ENCODE measurements around the gene GALE. TPM values are rescaled to one million over a fixed set of nuclear protein-coding genes. Genes with fewer than 3 reads are reported as not detected.

The GALE gene
- total and polyA plus RNA-seq, 2 of the 13 experiments (the other 11 are each of a cell fraction or from before 2014, with no cell fraction given): 85.2 to 88.4 TPM

DNA sequence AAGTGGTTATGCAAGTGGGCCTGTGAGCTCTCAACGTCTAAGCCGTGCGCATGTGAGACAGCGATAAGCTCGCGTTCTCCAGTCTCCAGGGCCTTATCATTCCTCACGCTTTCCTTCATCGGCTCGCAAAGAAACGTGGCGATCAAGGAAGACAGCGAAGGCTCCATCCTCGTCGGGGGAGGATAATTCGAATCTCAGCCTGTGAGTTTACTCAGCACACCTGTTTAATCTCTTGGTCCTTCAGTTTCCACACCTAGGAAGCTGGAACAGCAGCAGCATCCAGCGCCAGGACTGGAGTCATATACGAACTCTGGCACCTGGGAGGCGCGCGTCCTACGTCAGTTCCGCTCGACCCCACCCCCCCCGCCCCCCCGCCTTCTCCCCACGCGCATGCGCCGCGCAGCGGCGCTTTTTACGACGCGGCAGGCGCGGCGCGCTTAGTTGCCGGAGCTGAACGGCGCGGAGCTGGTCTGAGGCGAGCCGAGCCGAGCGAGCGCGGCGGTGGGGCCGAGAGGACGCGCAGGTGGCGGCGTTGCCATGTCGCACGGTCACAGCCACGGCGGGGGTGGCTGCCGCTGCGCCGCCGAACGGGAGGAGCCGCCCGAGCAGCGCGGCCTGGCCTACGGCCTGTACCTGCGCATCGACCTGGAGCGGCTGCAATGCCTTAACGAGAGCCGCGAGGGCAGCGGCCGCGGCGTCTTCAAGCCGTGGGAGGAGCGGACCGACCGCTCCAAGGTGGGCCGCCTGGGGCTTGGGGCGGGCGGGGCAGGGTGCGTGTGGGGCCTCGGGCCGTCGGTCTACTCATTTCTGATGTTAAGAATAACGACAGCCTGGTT, 22.4 kb downstream of the GALE start, which contains the start of gene PITHD1 (continued):
- TF ChIP-seq ZNF24 (IDR thresholded peaks at IDR 0.05) (no peak), RXRB (CRISPR knock-in tag; IDR thresholded peaks at IDR 0.05; ENCODE audit: borderline replicate concordance) (no peak), NPAS2 (CRISPR knock-in tag; IDR thresholded peaks at IDR 0.05; ENCODE audit: borderline replicate concordance) (no peak), ZNF354B (CRISPR knock-in tag; IDR thresholded peaks at IDR 0.05) (0 out of 2 replicates have a peak, but pooled peaks have one; percentile 35), CHCHD3 (CRISPR knock-in tag; IDR thresholded peaks at IDR 0.05) (no peak), KLF9 (CRISPR knock-in tag; IDR thresholded peaks at IDR 0.05; ENCODE audit: low read depth) (no peak), ZNF101 (CRISPR knock-in tag; IDR thresholded peaks at IDR 0.05; ENCODE audit: borderline replicate concordance, low read depth) (no peak), ZNF343 (CRISPR knock-in tag; IDR thresholded peaks at IDR 0.05) (no peak), GTF3A (CRISPR knock-in tag; conservative IDR thresholded peaks at IDR 0.05) (no peak), PLRG1 (conservative IDR thresholded peaks at IDR 0.05) (no peak), ZNF256 (CRISPR knock-in tag; conservative IDR thresholded peaks at IDR 0.05) (no peak), ZNF468 (CRISPR knock-in tag; IDR thresholded peaks at IDR 0.05) (no peak), ZBTB38 (CRISPR knock-in tag; IDR thresholded peaks at IDR 0.05) (peak; percentile 72; the same call in 1 of the 2 replicates), MYNN (CRISPR knock-in tag; IDR thresholded peaks at IDR 0.05; ENCODE audit: low read depth) (no peak), ZBTB7A (CRISPR knock-in tag; IDR thresholded peaks at IDR 0.05) (no peak), ESRRA (CRISPR knock-in tag; IDR thresholded peaks at IDR 0.05; ENCODE audit: low read depth) (peak; percentile 63; the same call in 1 of the 2 replicates), HOXA3 (CRISPR knock-in tag; IDR thresholded peaks at IDR 0.05) (peak; percentile 75), HOXD1 (CRISPR knock-in tag; IDR thresholded peaks at IDR 0.05) (peak; percentile 25; the same call in 1 of the 2 replicates), KLF6 (CRISPR knock-in tag; IDR thresholded peaks at IDR 0.05) (peak; percentile 78; the same call in 1 of the 2 replicates), NR1H2 (CRISPR knock-in tag; IDR thresholded peaks at IDR 0.05; ENCODE audit: borderline replicate concordance, low read depth) (no peak), NFYC (CRISPR knock-in tag; IDR thresholded peaks at IDR 0.05) (no peak)
- TF ChIP-seq, protein P1, sequence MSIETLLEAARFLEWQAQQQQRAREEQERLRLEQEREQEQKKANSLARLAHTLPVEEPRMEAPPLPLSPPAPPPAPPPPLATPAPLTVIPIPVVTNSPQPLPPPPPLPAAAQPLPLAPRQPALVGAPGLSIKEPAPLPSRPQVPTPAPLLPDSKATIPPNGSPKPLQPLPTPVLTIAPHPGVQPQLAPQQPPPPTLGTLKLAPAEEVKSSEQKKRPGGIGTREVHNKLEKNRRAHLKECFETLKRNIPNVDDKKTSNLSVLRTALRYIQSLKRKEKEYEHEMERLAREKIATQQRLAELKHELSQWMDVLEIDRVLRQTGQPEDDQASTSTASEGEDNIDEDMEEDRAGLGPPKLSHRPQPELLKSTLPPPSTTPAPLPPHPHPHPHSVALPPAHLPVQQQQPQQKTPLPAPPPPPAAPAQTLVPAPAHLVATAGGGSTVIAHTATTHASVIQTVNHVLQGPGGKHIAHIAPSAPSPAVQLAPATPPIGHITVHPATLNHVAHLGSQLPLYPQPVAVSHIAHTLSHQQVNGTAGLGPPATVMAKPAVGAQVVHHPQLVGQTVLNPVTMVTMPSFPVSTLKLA (IDR thresholded peaks at IDR 0.05): no peak
